IMR-90 (cell line): ENCODE results near the gene NINJ2. TPM values are rescaled to one million over a fixed set of nuclear protein-coding genes. Genes with fewer than 3 reads are reported as not detected.

Experiments
- polyA plus RNA-seq, 3 experiments: library from polyadenylated mRNA; depleted of rRNA; stranded (reverse); fragments of >200 nt; gene quantifications; 2 replicates each; pipeline ENCODE4 v1.2.3, GENCODE V29; 2012; ENCODE audit warnings: low replicate concordance in 1 of 3
- total RNA-seq: library from RNA; depleted of rRNA; stranded (reverse); fragments of >200 nt; gene quantifications from 2 replicates; pipeline ENCODE4 v1.2.3, GENCODE V29; 2012
- TF ChIP-seq, protein P1 (sequence below): conservative IDR thresholded peaks from 2 replicates; pipeline ENCODE4 v1.5.1; 2012; ENCODE audit warnings: mild to moderate bottlenecking, low read depth, low read length, improper control_type of control experiment

NINJ2 gene
- total and polyA plus RNA-seq, 2 of the 4 experiments (the other 2 are of a cell fraction) = not detected

- TF ChIP-seq, protein P1, sequence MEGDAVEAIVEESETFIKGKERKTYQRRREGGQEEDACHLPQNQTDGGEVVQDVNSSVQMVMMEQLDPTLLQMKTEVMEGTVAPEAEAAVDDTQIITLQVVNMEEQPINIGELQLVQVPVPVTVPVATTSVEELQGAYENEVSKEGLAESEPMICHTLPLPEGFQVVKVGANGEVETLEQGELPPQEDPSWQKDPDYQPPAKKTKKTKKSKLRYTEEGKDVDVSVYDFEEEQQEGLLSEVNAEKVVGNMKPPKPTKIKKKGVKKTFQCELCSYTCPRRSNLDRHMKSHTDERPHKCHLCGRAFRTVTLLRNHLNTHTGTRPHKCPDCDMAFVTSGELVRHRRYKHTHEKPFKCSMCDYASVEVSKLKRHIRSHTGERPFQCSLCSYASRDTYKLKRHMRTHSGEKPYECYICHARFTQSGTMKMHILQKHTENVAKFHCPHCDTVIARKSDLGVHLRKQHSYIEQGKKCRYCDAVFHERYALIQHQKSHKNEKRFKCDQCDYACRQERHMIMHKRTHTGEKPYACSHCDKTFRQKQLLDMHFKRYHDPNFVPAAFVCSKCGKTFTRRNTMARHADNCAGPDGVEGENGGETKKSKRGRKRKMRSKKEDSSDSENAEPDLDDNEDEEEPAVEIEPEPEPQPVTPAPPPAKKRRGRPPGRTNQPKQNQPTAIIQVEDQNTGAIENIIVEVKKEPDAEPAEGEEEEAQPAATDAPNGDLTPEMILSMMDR = no peak
Observed at GRCh38 chr12:571795-572531, 91.3 kb downstream of the NINJ2 start (continued).
